ENCODE data around the gene AURKAIP1. TPM values are rescaled to one million over a fixed set of nuclear protein-coding genes. Genes with fewer than 3 reads are reported as not detected.

The AURKAIP1 gene
- polyA plus RNA-seq, 2 of the 4 experiments (the other 2 are of a cell fraction): 62.0 to 102 TPM

GRCh38 chr1:1393014-1393413 is 18.0 kb upstream of the AURKAIP1 start:
- WGBS (ENCODE audit: missing lambda C conversion rate): 100% methylated on average over 2 of the region's 4 CpGs
- H3K4me1 ChIP-seq: peaks cover 7% of the 10 kb centered on the region
- H3K4me3 ChIP-seq: no peak overlapping the region
- ChIA-PET CTCF (interaction anchor here (2.7 kb wide), 1 partner anchor 9 kb away, joined by 13 read pairs; no protein-coding TSS in a partner anchor), POLR2A (no interaction called here)
- no peak overlapping the region for H3K27ac ChIP-seq
- no peak for ATAC-seq
- no peak for FAIRE-seq
- no peaks in the 10 kb centered on the region for H3K9me3 ChIP-seq
- no peak for TF ChIP-seq FOXS1 (CRISPR knock-in tag; IDR thresholded peaks at IDR 0.05)
- no peak for TF ChIP-seq PBX3 (IDR thresholded peaks at IDR 0.05)
- no peak for TF ChIP-seq GATA3 (IDR thresholded peaks at IDR 0.05; ENCODE audit: borderline replicate concordance)
- TF ChIP-seq, protein P1, sequence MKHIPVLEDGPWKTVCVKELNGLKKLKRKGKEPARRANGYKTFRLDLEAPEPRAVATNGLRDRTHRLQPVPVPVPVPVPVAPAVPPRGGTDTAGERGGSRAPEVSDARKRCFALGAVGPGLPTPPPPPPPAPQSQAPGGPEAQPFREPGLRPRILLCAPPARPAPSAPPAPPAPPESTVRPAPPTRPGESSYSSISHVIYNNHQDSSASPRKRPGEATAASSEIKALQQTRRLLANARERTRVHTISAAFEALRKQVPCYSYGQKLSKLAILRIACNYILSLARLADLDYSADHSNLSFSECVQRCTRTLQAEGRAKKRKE (CRISPR knock-in tag; IDR thresholded peaks at IDR 0.05; ENCODE audit: low read depth): no peak
- TF ChIP-seq RNF2 (IDR thresholded peaks at IDR 0.05; ENCODE audit: borderline replicate concordance, low read depth): no peak
- TF ChIP-seq, protein P2, sequence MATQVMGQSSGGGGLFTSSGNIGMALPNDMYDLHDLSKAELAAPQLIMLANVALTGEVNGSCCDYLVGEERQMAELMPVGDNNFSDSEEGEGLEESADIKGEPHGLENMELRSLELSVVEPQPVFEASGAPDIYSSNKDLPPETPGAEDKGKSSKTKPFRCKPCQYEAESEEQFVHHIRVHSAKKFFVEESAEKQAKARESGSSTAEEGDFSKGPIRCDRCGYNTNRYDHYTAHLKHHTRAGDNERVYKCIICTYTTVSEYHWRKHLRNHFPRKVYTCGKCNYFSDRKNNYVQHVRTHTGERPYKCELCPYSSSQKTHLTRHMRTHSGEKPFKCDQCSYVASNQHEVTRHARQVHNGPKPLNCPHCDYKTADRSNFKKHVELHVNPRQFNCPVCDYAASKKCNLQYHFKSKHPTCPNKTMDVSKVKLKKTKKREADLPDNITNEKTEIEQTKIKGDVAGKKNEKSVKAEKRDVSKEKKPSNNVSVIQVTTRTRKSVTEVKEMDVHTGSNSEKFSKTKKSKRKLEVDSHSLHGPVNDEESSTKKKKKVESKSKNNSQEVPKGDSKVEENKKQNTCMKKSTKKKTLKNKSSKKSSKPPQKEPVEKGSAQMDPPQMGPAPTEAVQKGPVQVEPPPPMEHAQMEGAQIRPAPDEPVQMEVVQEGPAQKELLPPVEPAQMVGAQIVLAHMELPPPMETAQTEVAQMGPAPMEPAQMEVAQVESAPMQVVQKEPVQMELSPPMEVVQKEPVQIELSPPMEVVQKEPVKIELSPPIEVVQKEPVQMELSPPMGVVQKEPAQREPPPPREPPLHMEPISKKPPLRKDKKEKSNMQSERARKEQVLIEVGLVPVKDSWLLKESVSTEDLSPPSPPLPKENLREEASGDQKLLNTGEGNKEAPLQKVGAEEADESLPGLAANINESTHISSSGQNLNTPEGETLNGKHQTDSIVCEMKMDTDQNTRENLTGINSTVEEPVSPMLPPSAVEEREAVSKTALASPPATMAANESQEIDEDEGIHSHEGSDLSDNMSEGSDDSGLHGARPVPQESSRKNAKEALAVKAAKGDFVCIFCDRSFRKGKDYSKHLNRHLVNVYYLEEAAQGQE (IDR thresholded peaks at IDR 0.05): no peak
- TF ChIP-seq HOXB5 (CRISPR knock-in tag; IDR thresholded peaks at IDR 0.05): no peak
- no peak for TF ChIP-seq JUNB (IDR thresholded peaks at IDR 0.05)
- no peak for TF ChIP-seq HOXA7 (CRISPR knock-in tag; IDR thresholded peaks at IDR 0.05)
- H3K4me2 ChIP-seq: no peak overlapping the region
- no peak for DNase-seq (ENCODE audit: low read depth in 1 of 2, low spot score in 1 of 2)

GRCh38 chr1:1391225-1391624 is 16.2 kb upstream of the AURKAIP1 start:
- H3K9me3 ChIP-seq: no peaks in the 10 kb centered on the region
- ATAC-seq (no peak), DNase-seq (ENCODE audit: low read depth in 1 of 2, low spot score in 1 of 2) (no peak), FAIRE-seq (no peak)
- no peaks in the 10 kb centered on the region for H3K4me1 ChIP-seq
- TF ChIP-seq MYC (IDR thresholded peaks at IDR 0.05; ENCODE audit: borderline replicate concordance, low read length) (no peak), HOXB5 (CRISPR knock-in tag; IDR thresholded peaks at IDR 0.05) (no peak), SMC3 (IDR thresholded peaks at IDR 0.05) (no peak), EHF (CRISPR knock-in tag; IDR thresholded peaks at IDR 0.05) (no peak), FOSB (CRISPR knock-in tag; IDR thresholded peaks at IDR 0.05) (no peak), CHD4 (IDR thresholded peaks at IDR 0.05; ENCODE audit: borderline replicate concordance) (no peak), BHLHE40 (IDR thresholded peaks at IDR 0.05; ENCODE audit: low read depth, low read length) (no peak), TP53 (CRISPR knock-in tag; IDR thresholded peaks at IDR 0.05) (no peak), FOXS1 (CRISPR knock-in tag; IDR thresholded peaks at IDR 0.05) (no peak), FOSL2 (IDR thresholded peaks at IDR 0.05) (no peak), FOSL2 (CRISPR knock-in tag; IDR thresholded peaks at IDR 0.05) (no peak), RFX5 (IDR thresholded peaks at IDR 0.05) (no peak), ZNF302 (CRISPR knock-in tag; IDR thresholded peaks at IDR 0.05) (no peak), HDAC2 (IDR thresholded peaks at IDR 0.05) (no peak)
- TF ChIP-seq, protein P3, sequence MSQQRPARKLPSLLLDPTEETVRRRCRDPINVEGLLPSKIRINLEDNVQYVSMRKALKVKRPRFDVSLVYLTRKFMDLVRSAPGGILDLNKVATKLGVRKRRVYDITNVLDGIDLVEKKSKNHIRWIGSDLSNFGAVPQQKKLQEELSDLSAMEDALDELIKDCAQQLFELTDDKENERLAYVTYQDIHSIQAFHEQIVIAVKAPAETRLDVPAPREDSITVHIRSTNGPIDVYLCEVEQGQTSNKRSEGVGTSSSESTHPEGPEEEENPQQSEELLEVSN (IDR thresholded peaks at IDR 0.05; ENCODE audit: borderline replicate concordance, low read depth): no peak
- TF ChIP-seq, protein P4, sequence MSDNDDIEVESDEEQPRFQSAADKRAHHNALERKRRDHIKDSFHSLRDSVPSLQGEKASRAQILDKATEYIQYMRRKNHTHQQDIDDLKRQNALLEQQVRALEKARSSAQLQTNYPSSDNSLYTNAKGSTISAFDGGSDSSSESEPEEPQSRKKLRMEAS (IDR thresholded peaks at IDR 0.05): no peak
- WGBS (ENCODE audit: missing lambda C conversion rate): 87% methylated on average over 9 of the region's 12 CpGs
- no peak overlapping the region for H3K4me3 ChIP-seq
- POLR2A ChIA-PET: no interaction called here
- no peak overlapping the region for H3K27ac ChIP-seq
- CTCF ChIA-PET: interaction anchor here (0.7 to 2.7 kb wide), 4 partner anchors 8 to 114 kb away, joined by 3 to 13 read pairs (median 6); partner anchors contain the start of gene CCNL2
- H3K4me2 ChIP-seq: no peak overlapping the region
